WTC11 (cell line): Measurements from ENCODE around the gene ZNF438. TPM values are rescaled to one million over a fixed set of nuclear protein-coding genes. Genes with fewer than 3 reads are reported as not detected.

Experiments
- ATAC-seq: fragments of 200-7000 bp; cut with Tn5 transposase; 2 replicates; pipeline ENCODE4 v1.10.0; 2021; ENCODE audit warnings: mild to moderate bottlenecking, moderate library complexity
- CTCF ChIA-PET: fragments of 300-600 bp; sonication (Branson Sonifier 250); formaldehyde crosslinking; loops from one replicate; lab custom pipeline; 2021; ENCODE audit warnings: antibody characterized with exemption; lab: Charles Lee
- POLR2A ChIA-PET: fragments of 350-600 bp; sonication (Branson Sonifier 250); formaldehyde crosslinking; loops from one replicate; lab custom pipeline; 2021; ENCODE audit warnings: antibody characterized with exemption; lab: Charles Lee
- DNase-seq: peaks from one replicate; pipeline ENCODE4 v3.0.0; 2021; ENCODE audit warnings: low spot score
- H3K27ac Mint-ChIP-seq: 2 replicates; pipeline ENCODE4 v1.8.0; 2021; ENCODE audit warnings: mixed read lengths
- H3K27me3 Mint-ChIP-seq: 2 replicates; pipeline ENCODE4 v1.8.0; 2021; ENCODE audit warnings: low read depth, mild to moderate bottlenecking, moderate library complexity, mixed read lengths
- H3K36me3 Mint-ChIP-seq: 2 replicates; pipeline ENCODE4 v1.8.0; 2021; ENCODE audit warnings: mixed read lengths
- H3K4me1 Mint-ChIP-seq: 2 replicates; pipeline ENCODE4 v1.8.0; 2022; ENCODE audit warnings: mixed read lengths
- H3K4me3 Mint-ChIP-seq: 2 replicates; pipeline ENCODE4 v1.8.0; 2021; ENCODE audit warnings: mild to moderate bottlenecking, moderate library complexity, mixed read lengths
- H3K9me3 Mint-ChIP-seq: 2 replicates; pipeline ENCODE4 v1.8.0; 2021; ENCODE audit warnings: mixed read lengths
- AFF4 ChIP-seq: sonication (generic); formaldehyde crosslinking; IDR thresholded peaks from 2 replicates; pipeline ENCODE4 v1.8.1; 2023; ENCODE audit warnings: mild to moderate bottlenecking, missing genetic modification reagents, borderline replicate concordance
- ARID4B ChIP-seq: sonication (generic); formaldehyde crosslinking; IDR thresholded peaks from 2 replicates; pipeline ENCODE4 v1.8.0; 2023; ENCODE audit warnings: missing genetic modification reagents, mild to moderate bottlenecking, borderline replicate concordance
- ATF1 ChIP-seq: sonication (generic); formaldehyde crosslinking; IDR thresholded peaks from 2 replicates; pipeline ENCODE4 v1.8.1; 2023; ENCODE audit warnings: mild to moderate bottlenecking, moderate library complexity, missing genetic modification reagents
- FOXK1 ChIP-seq: sonication (generic); formaldehyde crosslinking; IDR thresholded peaks from 2 replicates; pipeline ENCODE4 v1.8.0; 2022; ENCODE audit warnings: mild to moderate bottlenecking, moderate library complexity, missing genetic modification reagents
- FOXP1 ChIP-seq: sonication (generic); formaldehyde crosslinking; IDR thresholded peaks from 2 replicates; pipeline ENCODE4 v1.8.0; 2022; ENCODE audit warnings: missing genetic modification reagents, mild to moderate bottlenecking, moderate library complexity, borderline replicate concordance
- GABPB1 ChIP-seq: sonication (generic); formaldehyde crosslinking; IDR thresholded peaks from 2 replicates; pipeline ENCODE4 v1.8.1; 2023; ENCODE audit warnings: mild to moderate bottlenecking, missing genetic modification reagents
- NFATC4 ChIP-seq: fragments of 250-450 bp; sonication (Bioruptor Pico); IDR thresholded peaks from 2 replicates; pipeline ENCODE4 v1.9.0; 2021; ENCODE audit warnings: mild to moderate bottlenecking
- NFE2L1 ChIP-seq: sonication (generic); formaldehyde crosslinking; IDR thresholded peaks from 2 replicates; pipeline ENCODE4 v1.8.1; 2023; ENCODE audit warnings: missing genetic modification reagents
- NFYB ChIP-seq: sonication (generic); formaldehyde crosslinking; conservative IDR thresholded peaks from 2 replicates; pipeline ENCODE4 v1.8.0; 2022; ENCODE audit warnings: low read depth, missing genetic modification reagents
- OVOL2 ChIP-seq: fragments of 250-450 bp; sonication (Bioruptor Pico); IDR thresholded peaks from 2 replicates; pipeline ENCODE4 v1.9.0; 2021; ENCODE audit warnings: mild to moderate bottlenecking, borderline replicate concordance
- SMAD3 ChIP-seq: sonication (generic); formaldehyde crosslinking; IDR thresholded peaks from 2 replicates; pipeline ENCODE4 v1.8.0; 2022; ENCODE audit warnings: missing genetic modification reagents, mild to moderate bottlenecking, borderline replicate concordance
- ZMAT4 ChIP-seq: fragments of 250-450 bp; sonication (Bioruptor Pico); IDR thresholded peaks from 2 replicates; pipeline ENCODE4 v1.9.0; 2021; ENCODE audit warnings: mild to moderate bottlenecking
- ZNF232 ChIP-seq: sonication (generic); formaldehyde crosslinking; IDR thresholded peaks from 2 replicates; pipeline ENCODE4 v1.8.0; 2022; ENCODE audit warnings: mild to moderate bottlenecking, missing genetic modification reagents
- total RNA-seq: library from RNA; stranded (reverse); gene quantifications from 3 replicates; pipeline ENCODE4 v1.2.3, GENCODE V29; 2021
- TF ChIP-seq, protein P1 (sequence below): fragments of 250-450 bp; sonication (Bioruptor Pico); IDR thresholded peaks from 2 replicates; pipeline ENCODE4 v1.9.0; 2021; ENCODE audit warnings: moderate library complexity, mild to moderate bottlenecking, inconsistent platforms, borderline replicate concordance
- TF ChIP-seq, protein P2 (sequence below): fragments of 250-450 bp; sonication (Bioruptor Pico); IDR thresholded peaks from 2 replicates; pipeline ENCODE4 v2.1.2; 2022; ENCODE audit warnings: mild to moderate bottlenecking, moderate library complexity
- TF ChIP-seq, protein P3 (sequence below): sonication (generic); formaldehyde crosslinking; IDR thresholded peaks from 2 replicates; pipeline ENCODE4 v1.8.1; 2022; ENCODE audit warnings: missing genetic modification reagents, borderline replicate concordance

ZNF438 gene
- total RNA-seq, 1 experiment from 2014 or later = 1.9 TPM

DNA sequence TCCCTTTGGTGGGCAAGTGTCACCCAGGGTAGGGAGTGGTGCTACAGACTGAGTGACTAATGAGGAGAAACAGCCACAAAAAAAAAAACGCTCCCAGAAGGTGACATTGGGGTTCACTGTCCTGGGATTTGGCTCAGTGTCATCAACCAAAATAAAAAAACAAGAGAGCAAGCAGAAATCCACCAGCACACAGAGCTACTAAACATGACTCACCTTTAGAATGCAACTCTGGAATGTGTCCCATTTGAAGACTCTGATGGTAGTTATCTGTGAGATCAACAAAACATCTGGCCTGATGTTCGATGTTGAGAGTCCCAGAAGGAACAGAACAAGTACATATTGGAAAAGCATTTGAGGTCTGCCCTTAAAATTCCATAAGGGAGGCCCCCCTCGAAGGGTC lies 201.8 kb downstream of the ZNF438 start:
- Mint-ChIP-seq H3K4me3 (no peak overlapping the region), H3K36me3 (no peaks in the 10 kb centered on the region), H3K27me3 (peaks cover 28% of the 10 kb centered on the region), H3K9me3 (peaks cover under 1% of the 10 kb centered on the region; the same call in 1 of the 2 replicates), H3K27ac (no peak overlapping the region), H3K4me1 (peaks cover 55% of the 10 kb centered on the region)
- ChIA-PET POLR2A (no interaction called here), CTCF (interaction anchor here (1.2 kb wide), 1 partner anchor 638 kb away, joined by 3 read pairs; no protein-coding TSS in a partner anchor)
- no peak for ATAC-seq
- TF ChIP-seq ATF1 (CRISPR knock-in tag) (no peak), NFE2L1 (CRISPR knock-in tag) (no peak), AFF4 (CRISPR knock-in tag) (no peak), NFYB (CRISPR knock-in tag) (no peak), ARID4B (CRISPR knock-in tag) (no peak), ZMAT4 (CRISPR knock-in tag) (no peak), FOXP1 (CRISPR knock-in tag) (no peak), SMAD3 (CRISPR knock-in tag) (no peak), FOXK1 (no peak), ZNF232 (CRISPR knock-in tag) (no peak), NFATC4 (CRISPR knock-in tag) (no peak), GABPB1 (CRISPR knock-in tag) (no peak), OVOL2 (CRISPR knock-in tag) (no peak)
- TF ChIP-seq, protein P1, sequence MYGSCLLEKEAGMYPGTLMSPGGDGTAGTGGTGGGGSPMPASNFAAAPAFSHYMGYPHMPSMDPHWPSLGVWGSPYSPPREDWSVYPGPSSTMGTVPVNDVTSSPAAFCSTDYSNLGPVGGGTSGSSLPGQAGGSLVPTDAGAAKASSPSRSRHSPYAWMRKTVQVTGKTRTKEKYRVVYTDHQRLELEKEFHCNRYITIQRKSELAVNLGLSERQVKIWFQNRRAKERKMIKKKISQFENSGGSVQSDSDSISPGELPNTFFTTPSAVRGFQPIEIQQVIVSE = no peak
- TF ChIP-seq, protein P2, sequence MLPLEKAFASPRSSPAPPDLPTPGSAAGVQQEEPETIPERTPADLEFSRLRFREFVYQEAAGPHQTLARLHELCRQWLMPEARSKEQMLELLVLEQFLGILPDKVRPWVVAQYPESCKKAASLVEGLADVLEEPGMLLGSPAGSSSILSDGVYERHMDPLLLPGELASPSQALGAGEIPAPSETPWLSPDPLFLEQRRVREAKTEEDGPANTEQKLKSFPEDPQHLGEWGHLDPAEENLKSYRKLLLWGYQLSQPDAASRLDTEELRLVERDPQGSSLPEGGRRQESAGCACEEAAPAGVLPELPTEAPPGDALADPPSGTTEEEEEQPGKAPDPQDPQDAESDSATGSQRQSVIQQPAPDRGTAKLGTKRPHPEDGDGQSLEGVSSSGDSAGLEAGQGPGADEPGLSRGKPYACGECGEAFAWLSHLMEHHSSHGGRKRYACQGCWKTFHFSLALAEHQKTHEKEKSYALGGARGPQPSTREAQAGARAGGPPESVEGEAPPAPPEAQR (CRISPR knock-in tag) = no peak
- TF ChIP-seq, protein P3, sequence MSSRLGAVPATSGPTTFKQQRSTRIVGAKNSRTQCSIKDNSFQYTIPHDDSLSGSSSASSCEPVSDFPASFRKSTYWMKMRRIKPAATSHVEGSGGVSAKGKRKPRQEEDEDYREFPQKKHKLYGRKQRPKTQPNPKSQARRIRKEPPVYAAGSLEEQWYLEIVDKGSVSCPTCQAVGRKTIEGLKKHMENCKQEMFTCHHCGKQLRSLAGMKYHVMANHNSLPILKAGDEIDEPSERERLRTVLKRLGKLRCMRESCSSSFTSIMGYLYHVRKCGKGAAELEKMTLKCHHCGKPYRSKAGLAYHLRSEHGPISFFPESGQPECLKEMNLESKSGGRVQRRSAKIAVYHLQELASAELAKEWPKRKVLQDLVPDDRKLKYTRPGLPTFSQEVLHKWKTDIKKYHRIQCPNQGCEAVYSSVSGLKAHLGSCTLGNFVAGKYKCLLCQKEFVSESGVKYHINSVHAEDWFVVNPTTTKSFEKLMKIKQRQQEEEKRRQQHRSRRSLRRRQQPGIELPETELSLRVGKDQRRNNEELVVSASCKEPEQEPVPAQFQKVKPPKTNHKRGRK (CRISPR knock-in tag) = no peak
- DNase-seq = no peak
